ENCODE results near the gene SYT1. TPM values are rescaled to one million over a fixed set of nuclear protein-coding genes. Genes with fewer than 3 reads are reported as not detected.

Gene SYT1
- total RNA-seq, 2 donors from 2014 or later, result 6.1 to 11.5 TPM

DNA sequence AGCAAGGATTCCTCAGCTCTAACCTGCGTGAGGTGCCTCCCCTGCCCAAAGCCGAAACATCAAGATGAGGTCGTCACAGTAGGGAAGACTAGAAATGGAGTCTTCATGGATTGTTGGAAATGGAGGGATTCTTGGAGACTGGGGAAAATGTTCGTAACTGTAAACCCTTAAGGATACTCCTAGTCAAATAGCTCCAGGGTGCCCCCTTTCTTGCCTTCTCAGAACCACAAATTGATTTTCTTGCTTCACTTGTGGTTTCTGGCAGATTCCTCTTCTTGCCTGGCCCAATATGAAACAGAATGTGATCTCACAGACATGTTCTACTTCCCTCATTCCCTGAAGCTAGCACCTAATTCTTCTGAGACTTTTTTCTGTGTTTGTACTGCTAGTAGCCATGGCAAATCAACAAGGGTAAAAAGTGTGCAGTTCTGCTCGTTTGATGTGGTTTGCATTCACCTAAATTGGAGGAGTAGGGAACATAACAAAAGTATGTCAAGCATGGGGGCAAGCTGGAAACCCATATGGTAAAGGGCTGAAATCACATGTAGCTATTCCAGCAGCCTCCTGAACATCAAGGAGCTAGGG lies 494.2 kb downstream of the SYT1 start:
- H3K9me3 ChIP-seq, result no peaks in the 10 kb centered on the region
- intact Hi-C loops (cut with DNase I), result no loop called here
- no peak overlapping the region for H3K4me3 ChIP-seq
- 86% methylated on average over 5 of the region's 5 CpGs for WGBS
- H3K27me3 ChIP-seq (replicated peaks; ENCODE audit: insufficient read depth), result no peaks in the 10 kb centered on the region
- no peaks in the 10 kb centered on the region for H3K4me1 ChIP-seq (replicated peaks)
- H3K27ac ChIP-seq, result no peak overlapping the region
- TF ChIP-seq POLR2AphosphoS5 (IDR thresholded peaks at IDR 0.05), result no peak
- TF ChIP-seq POLR2A (IDR thresholded peaks at IDR 0.05), result no peak
- TF ChIP-seq, protein P1, sequence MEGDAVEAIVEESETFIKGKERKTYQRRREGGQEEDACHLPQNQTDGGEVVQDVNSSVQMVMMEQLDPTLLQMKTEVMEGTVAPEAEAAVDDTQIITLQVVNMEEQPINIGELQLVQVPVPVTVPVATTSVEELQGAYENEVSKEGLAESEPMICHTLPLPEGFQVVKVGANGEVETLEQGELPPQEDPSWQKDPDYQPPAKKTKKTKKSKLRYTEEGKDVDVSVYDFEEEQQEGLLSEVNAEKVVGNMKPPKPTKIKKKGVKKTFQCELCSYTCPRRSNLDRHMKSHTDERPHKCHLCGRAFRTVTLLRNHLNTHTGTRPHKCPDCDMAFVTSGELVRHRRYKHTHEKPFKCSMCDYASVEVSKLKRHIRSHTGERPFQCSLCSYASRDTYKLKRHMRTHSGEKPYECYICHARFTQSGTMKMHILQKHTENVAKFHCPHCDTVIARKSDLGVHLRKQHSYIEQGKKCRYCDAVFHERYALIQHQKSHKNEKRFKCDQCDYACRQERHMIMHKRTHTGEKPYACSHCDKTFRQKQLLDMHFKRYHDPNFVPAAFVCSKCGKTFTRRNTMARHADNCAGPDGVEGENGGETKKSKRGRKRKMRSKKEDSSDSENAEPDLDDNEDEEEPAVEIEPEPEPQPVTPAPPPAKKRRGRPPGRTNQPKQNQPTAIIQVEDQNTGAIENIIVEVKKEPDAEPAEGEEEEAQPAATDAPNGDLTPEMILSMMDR (IDR thresholded peaks at IDR 0.05), result no peak
- no peaks in the 10 kb centered on the region for H3K36me3 ChIP-seq
- no peak for DNase-seq (ENCODE audit: low spot score)

DNA sequence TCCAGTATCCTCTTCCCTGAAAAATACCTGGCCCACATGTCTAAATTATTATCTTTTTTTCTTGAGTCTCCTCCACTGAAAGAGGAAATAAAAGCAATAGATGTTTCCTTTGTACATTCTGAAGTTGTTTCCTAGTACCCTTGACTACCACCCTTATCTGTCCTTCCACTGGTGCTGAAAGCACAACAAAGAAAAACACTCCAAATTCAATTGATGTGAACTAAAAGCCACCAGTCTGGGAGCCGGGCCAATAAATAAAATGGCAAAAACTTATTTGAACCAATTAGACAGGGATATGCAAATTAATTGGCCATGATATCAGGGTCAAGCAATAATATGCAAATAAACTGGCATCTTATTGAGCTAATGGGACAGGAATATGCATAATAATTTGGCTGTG lies 495.7 kb downstream of the SYT1 start:
- Histone ChIP-seq H3K4me1 (replicated peaks) (no peaks in the 10 kb centered on the region), H3K27ac (no peak overlapping the region), H3K36me3 (no peaks in the 10 kb centered on the region), H3K4me3 (no peak overlapping the region), H3K27me3 (replicated peaks; ENCODE audit: insufficient read depth) (no peaks in the 10 kb centered on the region), H3K9me3 (no peaks in the 10 kb centered on the region)
- intact Hi-C loops (cut with DNase I), result no loop called here
- DNase-seq (ENCODE audit: low spot score), result no peak
- WGBS, result 81% methylated on average over 1 of the region's 1 CpG
- TF ChIP-seq, protein P1 (IDR thresholded peaks at IDR 0.05), result no peak
- no peak for TF ChIP-seq POLR2AphosphoS5 (IDR thresholded peaks at IDR 0.05)
- TF ChIP-seq POLR2A (IDR thresholded peaks at IDR 0.05), result no peak

DNA sequence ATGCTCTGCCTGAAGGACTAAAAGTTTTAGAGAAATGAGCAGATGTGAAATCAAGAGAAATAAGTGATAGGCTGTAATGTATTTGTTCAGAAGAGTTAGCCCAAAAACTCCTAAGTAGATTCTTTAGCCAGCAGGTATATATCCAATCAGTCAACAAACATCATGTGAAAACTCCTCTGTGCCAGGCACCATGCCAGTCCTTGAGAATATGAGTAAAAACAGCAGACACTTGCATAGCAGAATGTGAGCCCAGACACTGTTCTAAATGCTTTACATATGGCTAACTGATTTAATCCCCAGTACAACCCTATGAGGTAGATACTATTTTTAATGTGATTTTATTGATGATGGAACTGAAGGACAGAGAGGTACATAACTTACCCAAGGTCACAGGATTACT lies 496.4 kb downstream of the SYT1 start:
- H3K4me1 ChIP-seq (replicated peaks), result no peaks in the 10 kb centered on the region
- TF ChIP-seq, protein P1 (IDR thresholded peaks at IDR 0.05), result no peak
- no peak for TF ChIP-seq POLR2AphosphoS5 (IDR thresholded peaks at IDR 0.05)
- TF ChIP-seq POLR2A (IDR thresholded peaks at IDR 0.05), result no peak
- no peak for DNase-seq (ENCODE audit: low spot score)
- H3K27me3 ChIP-seq (replicated peaks; ENCODE audit: insufficient read depth), result no peaks in the 10 kb centered on the region
- no peak overlapping the region for H3K27ac ChIP-seq
- H3K4me3 ChIP-seq, result no peak overlapping the region
- no peaks in the 10 kb centered on the region for H3K36me3 ChIP-seq
- intact Hi-C loops (cut with DNase I), result no loop called here
- H3K9me3 ChIP-seq, result no peaks in the 10 kb centered on the region

DNA sequence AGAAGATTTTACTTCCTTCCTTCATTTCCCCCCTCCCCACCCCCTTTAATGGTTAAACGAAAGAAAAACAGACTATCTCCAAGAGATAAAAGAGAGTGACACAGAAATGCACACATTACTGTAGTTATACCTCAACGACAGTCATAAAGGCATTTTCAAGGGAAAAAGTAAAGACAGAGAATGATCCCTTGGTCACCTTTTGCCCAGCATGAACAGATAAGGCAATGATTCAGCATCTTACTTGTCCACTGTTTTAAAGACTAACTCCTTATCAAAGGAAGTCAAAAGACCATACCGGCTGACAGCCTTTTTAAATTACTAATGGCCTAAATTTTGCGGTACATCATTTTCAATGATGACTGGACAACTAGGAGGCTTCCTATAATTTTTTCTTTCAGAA lies 499.6 kb downstream of the SYT1 start:
- Histone ChIP-seq H3K9me3 (no peaks in the 10 kb centered on the region), H3K36me3 (no peaks in the 10 kb centered on the region), H3K4me1 (replicated peaks) (no peaks in the 10 kb centered on the region), H3K27ac (no peak overlapping the region), H3K27me3 (replicated peaks; ENCODE audit: insufficient read depth) (no peaks in the 10 kb centered on the region), H3K4me3 (no peak overlapping the region)
- intact Hi-C loops (cut with DNase I), result no loop called here
- DNase-seq (ENCODE audit: low spot score), result no peak
- 72% methylated on average over 4 of the region's 4 CpGs for WGBS
- TF ChIP-seq POLR2AphosphoS5 (IDR thresholded peaks at IDR 0.05), result no peak
- TF ChIP-seq, protein P1 (IDR thresholded peaks at IDR 0.05), result no peak
- no peak for TF ChIP-seq POLR2A (IDR thresholded peaks at IDR 0.05)

DNA sequence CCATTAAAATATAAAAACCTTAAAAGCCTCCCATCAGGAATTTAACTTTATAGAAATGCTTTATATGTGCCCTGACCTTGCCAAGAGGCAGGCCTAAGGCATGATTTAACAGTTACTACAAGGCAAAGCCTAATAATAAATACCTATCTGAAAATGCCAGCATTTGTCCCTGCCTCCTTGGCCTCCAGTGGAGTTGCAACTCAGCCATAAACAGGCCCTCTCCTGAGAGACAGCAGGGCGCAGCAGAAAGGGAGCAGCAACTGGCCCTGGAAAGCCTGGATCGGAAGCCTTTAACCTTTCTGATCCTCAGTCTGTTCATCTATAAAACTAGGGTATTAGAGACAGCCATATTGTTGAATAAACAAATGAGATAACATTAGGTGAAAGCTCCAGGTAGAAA lies 501.8 kb downstream of the SYT1 start:
- H3K4me1 ChIP-seq (replicated peaks), result no peaks in the 10 kb centered on the region
- H3K36me3 ChIP-seq, result no peaks in the 10 kb centered on the region
- TF ChIP-seq POLR2AphosphoS5 (IDR thresholded peaks at IDR 0.05), result no peak
- TF ChIP-seq, protein P1 (IDR thresholded peaks at IDR 0.05), result no peak
- no peak for TF ChIP-seq POLR2A (IDR thresholded peaks at IDR 0.05)
- H3K4me3 ChIP-seq, result no peak overlapping the region
- WGBS, result 37% methylated on average over 2 of the region's 2 CpGs
- no peak for DNase-seq (ENCODE audit: low spot score)
- H3K27me3 ChIP-seq (replicated peaks; ENCODE audit: insufficient read depth), result no peaks in the 10 kb centered on the region
- no peaks in the 10 kb centered on the region for H3K9me3 ChIP-seq
- intact Hi-C loops (cut with DNase I), result no loop called here
- H3K27ac ChIP-seq, result no peak overlapping the region

Data from prostate gland (tissue), 2 donors.